ENCODE results near the gene PARD3B. TPM values are rescaled to one million over a fixed set of nuclear protein-coding genes. Genes with fewer than 3 reads are reported as not detected.

The PARD3B gene
- polyA plus RNA-seq, 3 donors = not detected

- no peak overlapping the region for H3K4me3 ChIP-seq (replicated peaks in 1 of 3; ENCODE audit: low read depth in 2 of 3, low read length in 3 of 3)
- H3K27me3 ChIP-seq (ENCODE audit: control insufficient read depth in 2 of 2, insufficient read depth in 2 of 2, low read length in 2 of 2) = no peaks in the 10 kb centered on the region
- Mint-ChIP-seq H3K4me3 (no peak overlapping the region), H3K4me1 (no peaks in the 10 kb centered on the region), H3K36me3 (no peaks in the 10 kb centered on the region), H3K9me3 (peaks cover 2 to 16% (median 7%) of the 10 kb centered on the region in 7 donors), H3K27ac (no peak overlapping the region), H3K27me3 (ENCODE audit: low read depth in 3 of 3) (peaks cover 0 to 4% (median 0%) of the 10 kb centered on the region in 3 donors)
- TF ChIP-seq CTCF (IDR thresholded peaks at IDR 0.05) = no peak
- no peak overlapping the region for H3K27ac ChIP-seq (ENCODE audit: low read depth in 1 of 2, low read length in 2 of 2)
- no peak for DNase-seq
- H4K20me1 ChIP-seq (ENCODE audit: insufficient read depth, low read length) = no peaks in the 10 kb centered on the region
- H3K9ac ChIP-seq (ENCODE audit: insufficient read depth, low read length, poor library complexity, severe bottlenecking) = no peak overlapping the region
- no peaks in the 10 kb centered on the region for H3K36me3 ChIP-seq (replicated peaks in 1 of 2; ENCODE audit: control insufficient read depth in 1 of 2, insufficient read depth in 2 of 2, low read length in 2 of 2)
- intact Hi-C loops (cut with micrococcal nuclease) = no loop called here
- H3K4me2 ChIP-seq (replicated peaks; ENCODE audit: extremely low read depth, low read length, poor library complexity, severe bottlenecking) = no peak overlapping the region
- no peak overlapping the region for H2AFZ ChIP-seq (ENCODE audit: insufficient read depth, low read depth, low read length, poor library complexity, severe bottlenecking)
- H3K4me1 ChIP-seq (ENCODE audit: control insufficient read depth in 1 of 2, insufficient read depth in 2 of 2, low read length in 2 of 2) = no peaks in the 10 kb centered on the region
- no peaks in the 10 kb centered on the region for H3K79me2 ChIP-seq (ENCODE audit: insufficient read depth, low read length)
- H3K9me3 ChIP-seq (replicated peaks in 1 of 2; ENCODE audit: control insufficient read depth in 1 of 2, insufficient read depth in 1 of 2, low read length in 2 of 2) = peaks cover 7 to 10% of the 10 kb centered on the region in 2 donors
Measured at GRCh38 chr2:204808494-204808893, 263.2 kb downstream of the PARD3B start.

GRCh38 chr2:204824751-204825453, 279.6 kb downstream of the PARD3B start:
- H3K27me3 Mint-ChIP-seq (ENCODE audit: low read depth in 3 of 3) = no peaks in the 10 kb centered on the region
- no peak overlapping the region for H3K4me2 ChIP-seq (replicated peaks; ENCODE audit: extremely low read depth, low read length, poor library complexity, severe bottlenecking)
- H3K4me1 Mint-ChIP-seq = peaks cover 7% of the 10 kb centered on the region
- no peak overlapping the region for H3K27ac Mint-ChIP-seq
- DNase-seq = no peak
- 93% methylated on average over 3 of the region's 5 CpGs for WGBS (ENCODE audit: insufficient coverage)
- no peak overlapping the region for H3K4me3 ChIP-seq (replicated peaks in 1 of 3; ENCODE audit: low read depth in 2 of 3, low read length in 3 of 3)
- no peaks in the 10 kb centered on the region for H3K36me3 Mint-ChIP-seq
- H3K79me2 ChIP-seq (ENCODE audit: insufficient read depth, low read length) = no peaks in the 10 kb centered on the region
- H3K36me3 ChIP-seq (replicated peaks in 1 of 2; ENCODE audit: control insufficient read depth in 1 of 2, insufficient read depth in 2 of 2, low read length in 2 of 2) = no peaks in the 10 kb centered on the region
- H3K9ac ChIP-seq (ENCODE audit: insufficient read depth, low read length, poor library complexity, severe bottlenecking) = no peak overlapping the region
- TF ChIP-seq CTCF (IDR thresholded peaks at IDR 0.05) = no peak
- no peak overlapping the region for H2AFZ ChIP-seq (ENCODE audit: insufficient read depth, low read depth, low read length, poor library complexity, severe bottlenecking)
- H3K4me3 Mint-ChIP-seq = no peak overlapping the region
- H3K4me1 ChIP-seq (ENCODE audit: control insufficient read depth in 1 of 2, insufficient read depth in 2 of 2, low read length in 2 of 2) = peaks cover 0 to 11% of the 10 kb centered on the region in 2 donors
- no peaks in the 10 kb centered on the region for H3K27me3 ChIP-seq (ENCODE audit: control insufficient read depth in 2 of 2, insufficient read depth in 2 of 2, low read length in 2 of 2)
- H3K27ac ChIP-seq (ENCODE audit: low read depth in 1 of 2, low read length in 2 of 2) = no peak overlapping the region
- intact Hi-C loops (cut with micrococcal nuclease) = no loop called here
- peaks cover 0 to 5% of the 10 kb centered on the region in 2 donors for H3K9me3 ChIP-seq (replicated peaks in 1 of 2; ENCODE audit: control insufficient read depth in 1 of 2, insufficient read depth in 1 of 2, low read length in 2 of 2)
- peaks cover 3 to 11% (median 8%) of the 10 kb centered on the region in 7 donors for H3K9me3 Mint-ChIP-seq
- H4K20me1 ChIP-seq (ENCODE audit: insufficient read depth, low read length) = no peaks in the 10 kb centered on the region

Data from CD14-positive monocyte (primary cell).